T-cell (primary cell): Measurements from ENCODE around the gene ARID3A. TPM values are rescaled to one million over a fixed set of nuclear protein-coding genes. Genes with fewer than 3 reads are reported as not detected.

Source experiments
- ATAC-seq, 4 experiments: fragments of 200-7000 bp in 3 of 4; fragments of 150-1000 bp in 1 of 4; cut with Tn5 transposase; replicated peaks in 1 of 4; 1 replicate in 3 of 4; 2 replicates in 1 of 4; pipeline ENCODE4 v1.10.0; 2021; ENCODE audit warnings: moderate library complexity in 3 of 4, mild to moderate bottlenecking in 2 of 4, moderate number of reproducible peaks in 1 of 4
- CTCF ChIA-PET, 2 donors: fragments of 300-600 bp; sonication (Branson Sonifier 250); formaldehyde crosslinking; loops; one replicate each; lab custom pipeline; 2022; ENCODE audit warnings: antibody characterized with exemption in 2 of 2; lab: Charles Lee
- POLR2A ChIA-PET, 2 donors: fragments of 300-600 bp; sonication (Branson Sonifier 250); formaldehyde crosslinking; loops; one replicate each; lab custom pipeline; 2022; ENCODE audit warnings: antibody characterized with exemption in 2 of 2; lab: Charles Lee
- DNase-seq, 35 experiments: peaks; one replicate each; pipeline versions ENCODE4 v3.0.0 to v3.0.0-alpha.2; 2013 to 2023
- H3K27ac ChIP-seq: one replicate; pipeline ENCODE4 v1.5.1; 2013; ENCODE audit warnings: low read length
- H3K27me3 ChIP-seq, 2 experiments: replicated peaks in 1 of 2; 1 replicate in 1 of 2; 2 replicates in 1 of 2; pipeline versions ENCODE4 v1.6.1 to v1.7.0; 2013; ENCODE audit warnings: low read length in 1 of 2, mixed read lengths in 1 of 2; ENCODE audit not compliant: control insufficient read depth in 2 of 2, insufficient read depth in 2 of 2; ENCODE audit errors: extremely low read depth in 1 of 2
- H3K36me3 ChIP-seq, 2 donors: 1 replicate in 1 of 2; 2 replicates in 1 of 2; pipeline versions ENCODE4 v1.6.1 to v1.7.0; 2013; ENCODE audit warnings: low read length in 1 of 2; ENCODE audit not compliant: control insufficient read depth in 2 of 2, insufficient read depth in 1 of 2; ENCODE audit errors: extremely low read depth in 1 of 2
- H3K4me1 ChIP-seq, 2 experiments: 1 replicate in 1 of 2; 2 replicates in 1 of 2; pipeline versions ENCODE4 v1.6.1 to v1.7.0; 2013; ENCODE audit warnings: low read length in 2 of 2, mixed read lengths in 1 of 2; ENCODE audit not compliant: insufficient read depth in 2 of 2, control insufficient read depth in 1 of 2; ENCODE audit errors: extremely low read depth in 1 of 2
- H3K4me3 ChIP-seq, 2 donors: 1 replicate in 1 of 2; 2 replicates in 1 of 2; pipeline versions ENCODE4 v1.5.1 to v1.7.0; 2013; ENCODE audit warnings: mild to moderate bottlenecking in 2 of 2, low read length in 1 of 2, moderate library complexity in 1 of 2; ENCODE audit not compliant: control insufficient read depth in 1 of 2; ENCODE audit errors: extremely low read depth in 1 of 2
- H3K9me3 ChIP-seq: 2 replicates; pipeline ENCODE4 v1.7.0; 2013
- H3K27ac Mint-ChIP-seq, 2 donors: one replicate each; pipeline ENCODE4 v1.8.0; 2020 to 2021; ENCODE audit warnings: mild to moderate bottlenecking in 2 of 2, mixed read lengths in 2 of 2
- H3K27me3 Mint-ChIP-seq, 2 donors: one replicate each; pipeline ENCODE4 v1.8.0; 2021 to 2022; ENCODE audit warnings: mixed read lengths in 2 of 2
- H3K36me3 Mint-ChIP-seq: one replicate; pipeline ENCODE4 v1.8.0; 2021; ENCODE audit warnings: mixed read lengths
- H3K4me1 Mint-ChIP-seq, 3 donors: one replicate each; pipeline ENCODE4 v1.8.0; 2020 to 2022; ENCODE audit warnings: mixed read lengths in 3 of 3, mild to moderate bottlenecking in 1 of 3
- H3K4me3 Mint-ChIP-seq, 3 donors: one replicate each; pipeline ENCODE4 v1.8.0; 2020 to 2022; ENCODE audit warnings: mild to moderate bottlenecking in 3 of 3, mixed read lengths in 3 of 3, moderate library complexity in 3 of 3
- H3K9me3 Mint-ChIP-seq, 3 donors: one replicate each; pipeline ENCODE4 v1.8.0; 2020 to 2022; ENCODE audit warnings: mixed read lengths in 3 of 3
- WGBS: methylation state at CpG from one replicate; pipeline ENCODE4 v1.1.5; 2013; ENCODE audit warnings: missing lambda C conversion rate; ENCODE audit not compliant: insufficient coverage; 5-methylcytosine and 5-hydroxymethylcytosine counted together
- total RNA-seq, 35 experiments: library from RNA in 6 of 35; stranded (reverse) in 6 of 35; fragments of 120-200 nt in 1 of 35; gene quantifications; one replicate each; pipeline versions ENCODE4 v1.2.1 to v1.2.4 and lab custom pipeline; 2013 to 2026

ARID3A gene
- total RNA-seq, 5 donors from 2014 or later (not counting 1 experiment from before 2014, with no cell fraction given), result 9.8 to 13.2 (median 12.0) TPM

DNA sequence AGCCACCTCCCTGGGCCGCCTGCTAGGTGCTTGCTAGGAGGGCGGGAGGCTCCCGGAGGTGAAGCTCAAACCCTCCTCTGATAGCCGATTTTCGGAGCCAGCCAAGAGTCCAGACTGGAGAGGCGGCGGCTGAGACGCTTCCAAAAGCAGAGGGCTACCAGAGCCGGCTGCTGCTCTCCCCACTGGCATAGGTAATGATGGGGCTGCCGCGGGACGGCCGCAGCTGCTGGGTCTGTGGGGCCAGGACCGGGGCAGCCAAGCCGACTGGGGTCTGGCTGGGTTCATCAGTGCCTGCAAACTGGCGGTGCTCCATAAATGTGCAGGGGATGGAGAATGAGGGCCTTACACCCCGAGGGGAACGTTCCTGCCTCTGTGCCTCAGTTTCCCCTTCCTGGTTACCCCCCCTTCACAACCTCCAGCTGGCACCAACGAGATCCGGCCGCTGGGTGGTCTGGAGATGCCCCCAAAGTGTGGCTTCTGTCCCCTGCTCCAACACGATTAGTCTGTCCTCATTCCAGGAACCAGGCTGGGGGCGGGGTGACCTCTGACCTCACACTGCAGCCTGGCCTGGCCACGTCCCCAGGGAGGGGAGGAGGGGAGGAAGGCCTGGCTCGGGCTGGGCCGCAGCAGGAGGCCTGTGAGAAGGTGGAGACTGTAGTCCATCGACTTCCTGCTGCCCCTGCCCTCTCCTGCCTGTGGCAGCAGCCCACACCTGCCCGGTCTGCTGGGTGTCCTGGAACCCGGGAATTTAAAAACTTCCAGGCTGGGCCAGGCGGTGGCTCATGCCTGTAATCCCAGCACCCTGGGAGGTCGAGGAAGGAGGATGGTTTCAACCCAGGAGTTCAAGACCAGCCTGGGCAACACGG is 54.5 kb downstream of the ARID3A start:
- H3K27ac Mint-ChIP-seq, result no peak overlapping the region
- H3K4me3 ChIP-seq, result no peak overlapping the region
- H3K9me3 ChIP-seq, result no peaks in the 10 kb centered on the region
- POLR2A ChIA-PET, result no interaction called here
- H3K4me1 ChIP-seq, result peaks cover 10 to 29% of the 10 kb centered on the region in 2 experiments
- DNase-seq (no peak), ATAC-seq (no peak)
- CTCF ChIA-PET, result interaction anchor here in 1 of 2 donors (0.5 kb wide), 1 partner anchor 21 kb away, joined by 6 read pairs; no protein-coding TSS in a partner anchor
- no peaks in the 10 kb centered on the region for H3K27me3 Mint-ChIP-seq
- no peaks in the 10 kb centered on the region for H3K36me3 ChIP-seq
- peaks cover 0 to 5% of the 10 kb centered on the region in 2 experiments for H3K27me3 ChIP-seq
- peaks cover 12 to 15% (median 13%) of the 10 kb centered on the region in 3 donors for H3K4me1 Mint-ChIP-seq
- no peak overlapping the region for H3K27ac ChIP-seq
- H3K4me3 Mint-ChIP-seq, result no peak overlapping the region
- no peaks in the 10 kb centered on the region for H3K36me3 Mint-ChIP-seq
- no peaks in the 10 kb centered on the region for H3K9me3 Mint-ChIP-seq
- 76% methylated on average over 21 of the region's 32 CpGs for WGBS

DNA sequence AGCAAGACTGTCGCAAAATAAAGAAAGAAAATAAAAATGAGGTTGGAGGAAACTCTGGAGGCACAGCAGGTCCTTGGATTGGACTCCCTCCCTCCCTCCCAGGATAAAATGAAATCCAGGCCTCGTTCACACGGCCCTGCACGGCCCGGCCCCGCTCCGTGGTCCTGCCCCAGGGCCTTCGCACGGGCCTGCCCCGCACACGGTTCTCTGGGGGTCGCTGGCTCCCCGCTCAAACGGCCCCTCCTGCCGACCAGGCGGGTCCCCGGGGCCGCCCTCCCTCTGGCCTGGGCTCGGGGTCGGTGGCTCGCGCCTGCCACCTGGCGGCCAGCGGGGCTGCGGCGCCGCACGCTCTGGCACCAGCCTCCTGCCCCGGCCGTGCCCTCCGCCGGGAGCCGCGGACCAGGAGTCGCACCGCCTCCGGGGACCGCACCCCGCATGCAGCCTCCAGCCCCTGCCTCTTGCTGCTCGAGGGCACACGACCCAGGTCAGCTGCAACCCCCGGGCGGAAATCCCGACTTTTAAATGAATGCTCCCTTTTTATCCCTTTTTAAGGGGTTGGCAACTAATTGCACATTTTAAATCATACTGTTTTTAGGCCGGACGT is 56.8 kb downstream of the ARID3A start:
- no peak overlapping the region for H3K27ac Mint-ChIP-seq
- ChIA-PET CTCF (interaction anchor here in 1 of 2 donors (1.2 to 2.1 kb wide), 2 partner anchors 60 to 605 kb away, joined by 4 to 25 read pairs; no protein-coding TSS in a partner anchor), POLR2A (no interaction called here)
- peaks cover 13 to 19% (median 17%) of the 10 kb centered on the region in 3 donors for H3K4me1 Mint-ChIP-seq
- peaks cover 10 to 29% of the 10 kb centered on the region in 2 experiments for H3K4me1 ChIP-seq
- H3K27ac ChIP-seq, result no peak overlapping the region
- H3K27me3 Mint-ChIP-seq, result no peaks in the 10 kb centered on the region
- peaks cover 0 to 5% of the 10 kb centered on the region in 2 experiments for H3K27me3 ChIP-seq
- peaks cover 4 to 12% of the 10 kb centered on the region in 2 donors for H3K36me3 ChIP-seq
- H3K4me3 Mint-ChIP-seq, result peak overlapping the region in 1 of 3 donors; percentile 29
- no peaks in the 10 kb centered on the region for H3K9me3 ChIP-seq
- no peaks in the 10 kb centered on the region for H3K9me3 Mint-ChIP-seq
- H3K36me3 Mint-ChIP-seq, result peaks cover 10% of the 10 kb centered on the region
- peak; percentile 75 to 82 (median 78) for ATAC-seq
- under 1% methylated on average over 36 of the region's 46 CpGs for WGBS
- H3K4me3 ChIP-seq, result no peak overlapping the region
- peak in 33 of 35 experiments; percentile 31 to 87 (median 60) for DNase-seq

DNA sequence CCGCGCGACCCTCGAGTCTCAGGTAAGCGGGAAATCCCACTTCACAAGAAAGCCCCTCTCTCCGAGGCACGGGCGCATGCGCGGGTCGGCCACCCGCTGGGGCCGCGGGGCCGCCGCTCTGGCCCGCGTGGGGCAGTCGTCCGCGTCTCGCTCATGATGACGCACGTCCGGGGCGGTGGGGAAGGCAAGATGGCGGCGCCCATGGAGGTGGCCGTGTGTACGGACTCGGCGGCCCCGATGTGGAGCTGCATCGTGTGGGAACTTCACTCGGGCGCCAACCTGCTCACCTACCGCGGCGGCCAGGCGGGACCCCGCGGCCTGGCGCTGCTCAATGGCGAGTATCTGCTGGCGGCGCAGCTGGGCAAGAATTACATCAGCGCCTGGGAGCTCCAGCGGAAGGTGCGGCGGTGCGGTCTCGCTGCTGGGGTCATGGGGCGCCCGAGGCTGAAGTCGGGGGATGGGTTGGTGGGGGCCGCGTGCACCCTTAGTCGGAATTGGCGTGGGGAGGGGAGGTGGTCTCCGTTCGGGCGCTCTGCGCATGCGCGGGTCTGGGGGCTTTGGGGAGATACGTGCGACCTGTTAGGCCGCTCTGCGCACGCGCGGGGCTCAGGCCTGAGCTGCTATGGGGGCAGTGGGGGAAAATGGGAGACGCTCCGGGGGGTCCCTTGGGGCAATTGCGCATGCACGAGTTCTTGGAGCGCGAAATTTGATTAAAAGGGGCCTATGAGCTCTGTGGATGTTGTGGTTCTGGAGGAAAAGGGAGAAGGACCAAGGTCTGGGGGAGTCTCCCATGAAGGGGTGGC is 58.5 kb downstream of the ARID3A start, which contains the start of gene WDR18:
WDR18 (plus strand) TSS at position 181 of the 803 bp plus-strand sequence; CDS start at position 190, 9 bp downstream.
- Mint-ChIP-seq H3K4me3 (peak within 1 kb of the TSS; percentile 93 to 98 (median 94)), H3K9me3 (no peaks in the 10 kb centered on the region), H3K27ac (peak within 1 kb of the TSS; percentile 87 to 89), H3K27me3 (no peaks in the 10 kb centered on the region), H3K36me3 (peaks cover 10% of the 10 kb centered on the region), H3K4me1 (peaks cover 13 to 21% (median 19%) of the 10 kb centered on the region in 3 donors)
- 0% methylated on average over 72 of the region's 78 CpGs for whole genome bisulfite sequencing
- DNase-seq, result peak; percentile 52 to 92 (median 78)
- H3K9me3 ChIP-seq, result no peaks in the 10 kb centered on the region
- peak; percentile 84 to 94 (median 88) for ATAC-seq
- peak within 1 kb of the TSS; percentile 93 for H3K27ac ChIP-seq
- POLR2A ChIA-PET, result interaction anchor here (0.5 to 0.9 kb wide), 3 partner anchors 93 to 274 kb away, joined by 3 to 6 read pairs (median 4); partner anchors contain the start of gene AZU1 (in 1 of the 2)
- H3K4me1 ChIP-seq, result peaks cover 10 to 39% of the 10 kb centered on the region in 2 experiments
- CTCF ChIA-PET, result interaction anchor here (0.6 to 2.1 kb wide), 6 partner anchors 12 to 129 kb away, joined by 3 to 25 read pairs (median 3); no protein-coding TSS in a partner anchor
- H3K4me3 ChIP-seq, result peak within 1 kb of the TSS; percentile 68 to 98
- H3K36me3 ChIP-seq, result peaks cover 4 to 20% of the 10 kb centered on the region in 2 donors
- peaks cover 0 to 2% of the 10 kb centered on the region in 2 experiments for H3K27me3 ChIP-seq

DNA sequence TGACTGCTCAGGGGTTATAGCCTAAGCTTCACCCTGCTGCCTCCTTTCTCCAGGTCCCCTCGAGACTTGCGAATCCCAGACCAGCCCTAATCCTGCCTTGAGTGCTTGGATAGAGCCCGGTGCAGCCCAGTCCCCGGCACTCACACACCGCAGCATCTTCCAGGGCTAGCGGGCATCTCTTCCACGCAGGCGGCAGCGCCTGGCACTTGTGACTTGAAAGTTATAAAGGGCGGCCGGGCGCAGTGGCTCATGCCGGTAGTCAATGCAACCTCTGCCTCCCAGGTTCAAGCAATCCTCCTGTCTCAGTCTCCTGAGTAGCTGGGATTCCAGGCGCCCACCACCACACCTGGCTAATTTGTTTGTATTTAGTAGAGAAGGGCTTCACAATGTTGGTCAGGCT is 60.2 kb downstream of the ARID3A start:
- no peak overlapping the region for H3K27ac ChIP-seq
- 90% methylated on average over 4 of the region's 14 CpGs for WGBS
- Mint-ChIP-seq H3K36me3 (peaks cover 10% of the 10 kb centered on the region), H3K27ac (no peak overlapping the region), H3K9me3 (no peaks in the 10 kb centered on the region), H3K4me1 (peaks cover 13 to 21% (median 19%) of the 10 kb centered on the region in 3 donors), H3K4me3 (peak overlapping the region; percentile 93 to 98 (median 94)), H3K27me3 (no peaks in the 10 kb centered on the region)
- H3K9me3 ChIP-seq, result no peaks in the 10 kb centered on the region
- no peak overlapping the region for H3K4me3 ChIP-seq
- CTCF ChIA-PET, result no interaction called here
- ATAC-seq (no peak), DNase-seq (no peak)
- no peaks in the 10 kb centered on the region for H3K27me3 ChIP-seq
- H3K4me1 ChIP-seq, result peaks cover 10 to 42% of the 10 kb centered on the region in 2 experiments
- POLR2A ChIA-PET, result no interaction called here
- H3K36me3 ChIP-seq, result peaks cover 12 to 32% of the 10 kb centered on the region in 2 donors

DNA sequence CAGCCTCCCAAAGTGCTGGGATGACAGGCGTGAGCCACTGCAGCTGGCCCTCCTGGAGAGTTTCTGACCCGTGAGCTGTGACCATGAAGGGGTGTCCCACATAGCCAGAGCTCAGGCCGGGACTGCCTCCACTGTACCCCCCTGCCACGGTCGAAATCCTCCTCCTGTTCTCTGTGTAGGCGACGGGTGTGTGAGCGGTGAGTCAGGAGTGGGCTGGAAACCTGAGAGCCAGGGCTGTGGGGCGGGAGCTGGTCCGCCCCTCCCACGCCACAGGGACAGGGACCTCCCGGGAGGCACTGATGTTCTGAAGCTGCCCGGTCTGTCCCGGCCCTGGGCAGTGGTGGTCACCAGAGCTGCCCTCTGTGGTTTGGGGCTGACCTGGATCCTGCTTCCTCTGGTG is 62.2 kb downstream of the ARID3A start:
- Mint-ChIP-seq H3K27ac (no peak overlapping the region), H3K9me3 (no peaks in the 10 kb centered on the region), H3K27me3 (no peaks in the 10 kb centered on the region), H3K36me3 (peaks cover 13% of the 10 kb centered on the region), H3K4me1 (peaks cover 13 to 18% (median 17%) of the 10 kb centered on the region in 3 donors), H3K4me3 (no peak overlapping the region)
- no peak overlapping the region for H3K27ac ChIP-seq
- H3K9me3 ChIP-seq, result no peaks in the 10 kb centered on the region
- ATAC-seq, result no peak
- H3K4me1 ChIP-seq, result peaks cover 10 to 34% of the 10 kb centered on the region in 2 experiments
- no peak overlapping the region for H3K4me3 ChIP-seq
- ChIA-PET CTCF (interaction anchor here in 1 of 2 donors (0.6 kb wide), 1 partner anchor 17 kb away, joined by 3 read pairs; no protein-coding TSS in a partner anchor), POLR2A (interaction anchor here (0.5 to 0.7 kb wide), 2 partner anchors 40 to 205 kb away, joined by 3 to 8 read pairs; no protein-coding TSS in a partner anchor)
- no peaks in the 10 kb centered on the region for H3K27me3 ChIP-seq
- no peak for DNase-seq
- H3K36me3 ChIP-seq, result peaks cover 20 to 35% of the 10 kb centered on the region in 2 donors
- 84% methylated on average over 10 of the region's 14 CpGs for WGBS
